ENCODE measurements around the gene TEKT3. TPM values are rescaled to one million over a fixed set of nuclear protein-coding genes. Genes with fewer than 3 reads are reported as not detected.
A peak's percentile ranks its signal among the peaks of the same experiment; 100 is the strongest.

TEKT3 gene
- total and polyA plus RNA-seq, 7 donors = 0.05 to 0.97 (median 0.38) TPM; not detected in 3

DNA sequence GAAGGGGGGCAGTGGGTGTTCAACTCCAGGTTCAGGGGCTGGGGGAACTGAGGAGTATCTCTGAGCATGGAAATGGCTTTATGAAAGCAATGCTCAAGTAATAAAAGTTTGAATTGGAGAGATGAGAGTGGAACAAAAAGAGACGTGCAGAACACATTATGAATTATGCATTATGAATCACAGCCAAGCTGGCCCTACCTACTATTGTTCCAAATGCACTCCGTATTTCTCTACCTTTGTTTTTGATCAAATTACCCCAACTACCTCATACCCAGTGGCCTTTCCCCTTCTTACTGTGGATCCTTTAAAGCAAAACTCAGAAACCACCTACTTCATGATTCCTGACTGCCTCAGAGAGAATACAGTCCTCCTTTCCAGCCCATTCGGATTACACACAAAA is 38.1 kb downstream of the TEKT3 start:
- no peak for TF ChIP-seq CTCF (IDR thresholded peaks at IDR 0.05)
- Histone ChIP-seq H3K4me3 (no peak overlapping the region), H3K27me3 (ENCODE audit: insufficient read depth in 3 of 3, low read length in 2 of 3) (no peaks in the 10 kb centered on the region), H3K4me1 (peaks cover 5% of the 10 kb centered on the region), H3K9me3 (no peaks in the 10 kb centered on the region), H3K36me3 (ENCODE audit: insufficient read depth in 1 of 2, low read depth in 1 of 2) (no peaks in the 10 kb centered on the region), H3K27ac (no peak overlapping the region)
- ATAC-seq = no peak
- DNase-seq = no peak
- WGBS, 3 donors = 16 to 37% (median 34%) methylated on average over 3 of the region's 3 CpGs
- intact Hi-C loops (cut with DNase I) = no loop called here

DNA sequence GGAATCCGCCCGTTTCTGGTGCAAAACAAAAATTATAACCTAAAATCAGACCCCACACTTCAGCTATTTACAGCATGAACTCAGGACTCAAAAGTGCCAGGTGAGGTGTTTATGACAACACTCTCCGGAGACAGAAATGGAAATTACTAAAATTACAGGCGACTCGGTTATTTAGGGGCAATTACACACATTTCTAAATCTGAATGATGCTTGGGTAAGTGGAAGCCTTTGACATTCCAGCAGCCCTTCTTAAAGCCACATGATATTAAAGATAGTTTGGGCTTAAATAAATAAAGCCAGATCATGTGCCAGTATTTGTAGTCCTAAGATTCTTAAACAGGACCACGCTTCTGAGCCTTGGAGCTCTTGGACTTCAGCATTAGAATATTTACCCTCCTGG is 39.6 kb downstream of the TEKT3 start:
- TF ChIP-seq CTCF (IDR thresholded peaks at IDR 0.05) = no peak
- intact Hi-C loops (cut with DNase I) = no loop called here
- ATAC-seq = peak in 3 of 4 donors; percentile 55 to 64 (median 59)

DNA sequence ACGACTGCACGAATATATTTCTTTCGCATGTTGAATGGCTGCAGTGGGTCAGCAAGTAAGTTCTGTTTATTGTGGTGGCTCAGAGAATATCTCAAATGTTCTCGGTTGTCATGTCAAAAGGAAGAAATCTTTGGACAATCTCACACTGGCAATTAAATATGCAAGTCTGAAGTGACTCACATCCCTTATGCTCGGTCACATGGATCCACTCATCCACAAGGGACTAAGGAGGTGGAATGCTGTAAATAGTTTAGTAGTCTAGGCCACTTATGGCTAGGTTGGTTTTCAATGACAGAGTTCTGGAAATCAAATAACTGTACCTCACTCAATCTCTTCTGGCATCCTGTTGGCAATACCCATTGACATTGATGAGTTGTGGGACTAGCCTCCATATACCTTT is 43.2 kb downstream of the TEKT3 start:
- Histone ChIP-seq H3K36me3 (ENCODE audit: insufficient read depth in 1 of 2, low read depth in 1 of 2) (no peaks in the 10 kb centered on the region), H3K27me3 (ENCODE audit: insufficient read depth in 3 of 3, low read length in 2 of 3) (no peaks in the 10 kb centered on the region), H3K9me3 (no peaks in the 10 kb centered on the region), H3K4me3 (no peak overlapping the region), H3K27ac (no peak overlapping the region), H3K4me1 (no peaks in the 10 kb centered on the region)
- 77 to 89% (median 87%) methylated on average over 5 of the region's 5 CpGs for WGBS, 3 donors
- no peak for DNase-seq
- intact Hi-C loops (cut with DNase I) = no loop called here
- TF ChIP-seq CTCF (IDR thresholded peaks at IDR 0.05) = no peak
- no peak for ATAC-seq

More for the DNA sequence above, 39.6 kb downstream of the TEKT3 start:
- DNase-seq = no peak
- H3K27ac ChIP-seq = no peak overlapping the region
- no peaks in the 10 kb centered on the region for H3K9me3 ChIP-seq
- H3K4me3 ChIP-seq = no peak overlapping the region
- H3K4me1 ChIP-seq = no peaks in the 10 kb centered on the region
- no peaks in the 10 kb centered on the region for H3K27me3 ChIP-seq (ENCODE audit: insufficient read depth in 3 of 3, low read length in 2 of 3)
- no peaks in the 10 kb centered on the region for H3K36me3 ChIP-seq (ENCODE audit: insufficient read depth in 1 of 2, low read depth in 1 of 2)
- WGBS, 3 donors = 52 to 69% (median 52%) methylated on average over 6 of the region's 6 CpGs

DNA sequence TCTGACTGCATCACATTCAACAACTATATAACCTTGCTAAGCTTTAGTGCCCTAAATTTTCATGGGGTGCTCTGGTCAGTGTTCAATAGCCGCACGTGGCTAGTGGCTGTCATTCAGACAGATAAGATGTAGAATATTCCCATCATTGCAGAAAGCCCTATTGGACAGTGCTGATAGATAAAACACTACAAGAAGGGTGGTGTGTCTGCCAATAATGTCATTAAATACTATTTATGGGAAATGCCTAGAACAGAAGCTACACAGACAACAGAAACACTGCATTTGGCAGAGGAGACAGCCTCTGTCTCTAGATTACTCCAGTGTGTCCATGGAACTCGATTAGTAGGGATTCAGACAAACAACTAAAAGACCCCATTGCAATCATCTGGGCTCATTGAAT is 47.8 kb downstream of the TEKT3 start:
- no peaks in the 10 kb centered on the region for H3K36me3 ChIP-seq (ENCODE audit: insufficient read depth in 1 of 2, low read depth in 1 of 2)
- intact Hi-C loops (cut with DNase I) = no loop called here
- no peak for DNase-seq
- H3K27me3 ChIP-seq (ENCODE audit: insufficient read depth in 3 of 3, low read length in 2 of 3) = no peaks in the 10 kb centered on the region
- ATAC-seq = no peak
- 88 to 89% (median 88%) methylated on average over 3 of the region's 3 CpGs for WGBS, 3 donors
- H3K27ac ChIP-seq = no peak overlapping the region
- H3K9me3 ChIP-seq = no peaks in the 10 kb centered on the region
- no peaks in the 10 kb centered on the region for H3K4me1 ChIP-seq
- no peak overlapping the region for H3K4me3 ChIP-seq
- TF ChIP-seq CTCF (IDR thresholded peaks at IDR 0.05) = no peak

GRCh38 chr17:15291674-15292361 is 49.6 kb downstream of the TEKT3 start:
- Histone ChIP-seq H3K27ac (no peak overlapping the region), H3K27me3 (ENCODE audit: insufficient read depth in 3 of 3, low read length in 2 of 3) (no peaks in the 10 kb centered on the region), H3K9me3 (no peaks in the 10 kb centered on the region), H3K4me3 (no peak overlapping the region), H3K4me1 (no peaks in the 10 kb centered on the region), H3K36me3 (ENCODE audit: insufficient read depth in 1 of 2, low read depth in 1 of 2) (no peaks in the 10 kb centered on the region)
- ATAC-seq (no peak), DNase-seq (no peak)
- WGBS, 3 donors = 72 to 83% (median 76%) methylated on average over 8 of the region's 8 CpGs
- intact Hi-C loops (cut with DNase I) = no loop called here
- no peak for TF ChIP-seq CTCF (IDR thresholded peaks at IDR 0.05)
